Astrocyte of the cerebellum (primary cell): ENCODE measurements around the gene NCLN.

Source experiments
- DNase-seq: peaks from one replicate; pipeline ENCODE4 v3.0.0-alpha.2; 2011; ENCODE audit warnings: low read depth
- H3K4me3 ChIP-seq: 2 replicates; pipeline ENCODE4 v1.5.1; 2011; ENCODE audit warnings: mild to moderate bottlenecking, low read depth, low read length, moderate library complexity
- CTCF ChIP-seq: IDR thresholded peaks from 2 replicates; pipeline ENCODE4 v1.5.1; 2012; ENCODE audit warnings: low read length, low read depth, moderate library complexity, mild to moderate bottlenecking; ENCODE audit errors: missing control alignments
- in situ Hi-C: cut with HindIII; loops from 2 replicates; pipeline ENCODE4 v1.10.0; 2017; ENCODE audit warnings: low sequenced_read_pairs

NCLN gene

DNA sequence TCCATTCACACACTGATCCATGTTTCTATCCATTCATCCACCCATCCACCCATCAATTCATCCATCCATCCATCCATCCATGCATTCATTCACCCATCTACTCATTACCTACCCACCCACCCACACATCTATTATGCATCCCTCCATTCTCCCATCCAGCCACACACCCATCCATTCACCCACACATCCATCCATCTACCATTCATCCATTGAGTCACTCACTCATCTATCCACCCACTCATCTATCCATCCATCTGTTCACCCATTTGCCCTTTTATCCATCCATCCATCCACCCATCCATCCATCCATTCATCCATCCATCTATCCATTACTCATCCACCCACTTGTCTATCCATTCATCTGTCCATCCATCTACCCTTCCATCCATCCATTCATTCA lies 68.8 kb downstream of the NCLN start:
- DNase-seq = no peak
- no peak overlapping the region for H3K4me3 ChIP-seq
- no peak for TF ChIP-seq CTCF
- in situ Hi-C loops = no loop called here

DNA sequence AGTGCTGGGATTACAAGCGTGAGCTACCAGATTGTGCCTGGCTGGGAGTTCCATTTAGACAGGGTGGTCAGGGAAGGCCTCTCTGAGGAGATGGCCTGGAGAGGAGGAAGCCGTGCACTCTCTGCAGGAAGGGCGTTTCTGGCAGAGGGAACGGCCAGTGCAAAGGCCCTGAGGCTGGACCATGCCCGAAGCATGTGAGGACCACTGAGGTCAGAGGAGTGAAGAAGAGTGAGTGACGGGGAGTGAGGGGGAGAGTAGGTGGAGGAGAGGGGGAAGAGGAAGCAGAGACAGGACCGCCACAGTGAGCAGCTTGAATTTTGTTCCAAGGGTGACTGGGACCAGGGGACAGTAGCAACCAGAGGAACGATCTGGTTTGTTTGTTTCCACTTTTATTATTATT lies 71.3 kb downstream of the NCLN start:
- in situ Hi-C loops = no loop called here
- no peak for DNase-seq
- no peak overlapping the region for H3K4me3 ChIP-seq
- no peak for TF ChIP-seq CTCF
